CD4-positive, alpha-beta T cell treated with Interleukin-15 for 4 hours (primary cell): ENCODE results near the gene TSEN2.

Experiments used
- DNase-seq: peaks from one replicate; pipeline ENCODE4 v3.0.0-alpha.2; 2020; ENCODE audit warnings: low spot score

The TSEN2 gene

GRCh38 chr3:12556690-12557472 is 72.6 kb downstream of the TSEN2 start, which contains the start of gene MKRN2:
TSS of gene MKRN2 (plus strand) at chr3:12557087. CDS start at chr3:12557151, 64 bp downstream.
- DNase-seq = peak; percentile 85

GRCh38 chr3:12557473-12558100 is 73.3 kb downstream of the TSEN2 start:
- no peak for DNase-seq

GRCh38 chr3:12558706-12559105 is 74.4 kb downstream of the TSEN2 start:
- no peak for DNase-seq

- DNase-seq = no peak
These were observed 75.2 kb downstream of the TSEN2 start for GRCh38 chr3:12559520-12559919.

- DNase-seq = no peak
These were observed 76.4 kb downstream of the TSEN2 start for GRCh38 chr3:12560505-12561190.

GRCh38 chr3:12561397-12561796 is 77.1 kb downstream of the TSEN2 start:
- no peak for DNase-seq

GRCh38 chr3:12562451-12562850 is 78.2 kb downstream of the TSEN2 start:
- no peak for DNase-seq

GRCh38 chr3:12566976-12567375 is 82.7 kb downstream of the TSEN2 start:
- DNase-seq = no peak

- no peak for DNase-seq
These were observed 84.5 kb downstream of the TSEN2 start for GRCh38 chr3:12568747-12569146.

- no peak for DNase-seq
These were observed 85.6 kb downstream of the TSEN2 start for GRCh38 chr3:12569836-12570235.

GRCh38 chr3:12571986-12572385 is 87.7 kb downstream of the TSEN2 start:
- no peak for DNase-seq

GRCh38 chr3:12574131-12574530 is 89.9 kb downstream of the TSEN2 start:
- DNase-seq = no peak

GRCh38 chr3:12574661-12575060 is 90.4 kb downstream of the TSEN2 start:
- DNase-seq = no peak

GRCh38 chr3:12577379-12577778 is 93.1 kb downstream of the TSEN2 start:
- no peak for DNase-seq

- DNase-seq = no peak
These were observed 94.5 kb downstream of the TSEN2 start for GRCh38 chr3:12578742-12579141.

- no peak for DNase-seq
These were observed 95.2 kb downstream of the TSEN2 start for GRCh38 chr3:12579456-12579855.

- DNase-seq = no peak
These were observed 95.6 kb downstream of the TSEN2 start for GRCh38 chr3:12579905-12580304.

- DNase-seq = no peak
These were observed 98.5 kb downstream of the TSEN2 start for GRCh38 chr3:12582730-12583129.
